ENCODE data around the gene RNGTT.

DNA sequence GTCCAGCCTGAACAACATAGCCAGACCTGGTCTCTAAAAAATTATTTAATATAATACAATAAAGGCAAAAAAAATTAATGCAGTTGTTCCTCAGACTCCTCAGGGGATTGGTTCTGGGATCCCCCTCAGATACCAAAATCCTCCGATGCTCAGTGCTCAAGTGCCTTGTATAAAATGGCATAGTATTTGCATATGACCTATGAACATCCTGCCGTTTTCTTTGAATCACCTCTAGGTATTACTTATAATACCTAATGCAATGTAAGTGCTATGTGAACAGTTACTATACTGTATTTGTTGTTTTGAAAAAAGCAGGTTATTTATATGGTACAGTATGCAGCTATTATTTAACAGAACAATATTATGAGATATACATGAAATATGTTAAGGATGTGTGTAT lies 43.3 kb downstream of the RNGTT start:
- TF ChIP-seq EZH2 (IDR thresholded peaks at IDR 0.05; ENCODE audit: insufficient read depth, poor library complexity, severe bottlenecking) (no peak), EZH2phosphoT487 (IDR thresholded peaks at IDR 0.05; ENCODE audit: insufficient read depth, low read depth) (no peak)
